HL-60 (cell line): Measurements from ENCODE around the gene MOCOS.

Experiments
- CTCF ChIP-seq: IDR thresholded peaks from one replicate; pipeline ENCODE4 v1.5.1; 2011; ENCODE audit warnings: low read length, control low read depth, inconsistent platforms; ENCODE audit not compliant: insufficient read depth
- GABPA ChIP-seq: IDR thresholded peaks from 2 replicates; pipeline ENCODE4 v1.6.1; 2012; ENCODE audit warnings: low read depth
- POLR2AphosphoS5 ChIP-seq: IDR thresholded peaks from 2 replicates; pipeline ENCODE4 v1.6.1; 2012; ENCODE audit warnings: low read depth
- SPI1 ChIP-seq: IDR thresholded peaks from 2 replicates; pipeline ENCODE4 v1.6.1; 2012; ENCODE audit warnings: low read depth, mild to moderate bottlenecking, borderline replicate concordance

GRCh38 chr18:36302676-36303075 lies 115.4 kb downstream of the MOCOS start:
- TF ChIP-seq CTCF (no peak), POLR2AphosphoS5 (no peak), SPI1 (no peak), GABPA (no peak)
